ENCODE data around the gene SCFD2. TPM values are rescaled to one million over a fixed set of nuclear protein-coding genes. Genes with fewer than 3 reads are reported as not detected.

Gene SCFD2
- total and polyA plus RNA-seq, 2 of the 8 experiments (the other 6 are each of a cell fraction or from before 2014, with no cell fraction given), result 6.2 to 10.2 TPM

DNA sequence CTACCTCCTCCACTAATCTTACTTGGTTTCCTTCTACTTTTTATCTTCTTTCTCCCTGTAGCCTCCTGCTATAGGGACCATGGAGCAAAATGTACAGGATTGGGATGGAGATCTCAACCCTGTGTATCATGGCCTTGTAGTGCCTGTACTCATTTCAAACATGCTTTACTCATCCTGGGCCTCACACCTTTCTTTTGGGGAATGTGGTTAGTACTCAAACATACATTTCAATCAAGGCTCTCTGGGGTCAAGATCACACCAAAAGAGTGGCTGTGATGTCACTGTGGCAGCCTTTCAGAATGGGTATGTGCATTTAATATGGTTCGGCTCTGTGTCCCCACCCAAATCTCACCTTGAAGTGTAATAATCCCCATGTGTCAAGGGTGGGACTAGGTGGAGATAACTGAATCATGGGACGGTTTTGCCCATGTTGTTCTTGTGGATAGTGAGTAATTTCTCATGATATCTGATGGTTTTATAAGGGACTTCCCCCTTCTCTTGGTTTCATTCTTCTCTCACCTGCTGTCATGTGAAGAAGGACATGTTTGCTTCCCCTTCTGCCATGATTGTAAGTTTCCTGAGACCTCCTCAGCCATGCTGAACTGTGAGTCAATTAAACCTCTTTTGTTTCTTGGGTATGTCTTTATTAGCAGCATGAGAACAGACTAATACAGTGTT lies 298.6 kb downstream of the SCFD2 start (continued):
- TF ChIP-seq, protein P1, sequence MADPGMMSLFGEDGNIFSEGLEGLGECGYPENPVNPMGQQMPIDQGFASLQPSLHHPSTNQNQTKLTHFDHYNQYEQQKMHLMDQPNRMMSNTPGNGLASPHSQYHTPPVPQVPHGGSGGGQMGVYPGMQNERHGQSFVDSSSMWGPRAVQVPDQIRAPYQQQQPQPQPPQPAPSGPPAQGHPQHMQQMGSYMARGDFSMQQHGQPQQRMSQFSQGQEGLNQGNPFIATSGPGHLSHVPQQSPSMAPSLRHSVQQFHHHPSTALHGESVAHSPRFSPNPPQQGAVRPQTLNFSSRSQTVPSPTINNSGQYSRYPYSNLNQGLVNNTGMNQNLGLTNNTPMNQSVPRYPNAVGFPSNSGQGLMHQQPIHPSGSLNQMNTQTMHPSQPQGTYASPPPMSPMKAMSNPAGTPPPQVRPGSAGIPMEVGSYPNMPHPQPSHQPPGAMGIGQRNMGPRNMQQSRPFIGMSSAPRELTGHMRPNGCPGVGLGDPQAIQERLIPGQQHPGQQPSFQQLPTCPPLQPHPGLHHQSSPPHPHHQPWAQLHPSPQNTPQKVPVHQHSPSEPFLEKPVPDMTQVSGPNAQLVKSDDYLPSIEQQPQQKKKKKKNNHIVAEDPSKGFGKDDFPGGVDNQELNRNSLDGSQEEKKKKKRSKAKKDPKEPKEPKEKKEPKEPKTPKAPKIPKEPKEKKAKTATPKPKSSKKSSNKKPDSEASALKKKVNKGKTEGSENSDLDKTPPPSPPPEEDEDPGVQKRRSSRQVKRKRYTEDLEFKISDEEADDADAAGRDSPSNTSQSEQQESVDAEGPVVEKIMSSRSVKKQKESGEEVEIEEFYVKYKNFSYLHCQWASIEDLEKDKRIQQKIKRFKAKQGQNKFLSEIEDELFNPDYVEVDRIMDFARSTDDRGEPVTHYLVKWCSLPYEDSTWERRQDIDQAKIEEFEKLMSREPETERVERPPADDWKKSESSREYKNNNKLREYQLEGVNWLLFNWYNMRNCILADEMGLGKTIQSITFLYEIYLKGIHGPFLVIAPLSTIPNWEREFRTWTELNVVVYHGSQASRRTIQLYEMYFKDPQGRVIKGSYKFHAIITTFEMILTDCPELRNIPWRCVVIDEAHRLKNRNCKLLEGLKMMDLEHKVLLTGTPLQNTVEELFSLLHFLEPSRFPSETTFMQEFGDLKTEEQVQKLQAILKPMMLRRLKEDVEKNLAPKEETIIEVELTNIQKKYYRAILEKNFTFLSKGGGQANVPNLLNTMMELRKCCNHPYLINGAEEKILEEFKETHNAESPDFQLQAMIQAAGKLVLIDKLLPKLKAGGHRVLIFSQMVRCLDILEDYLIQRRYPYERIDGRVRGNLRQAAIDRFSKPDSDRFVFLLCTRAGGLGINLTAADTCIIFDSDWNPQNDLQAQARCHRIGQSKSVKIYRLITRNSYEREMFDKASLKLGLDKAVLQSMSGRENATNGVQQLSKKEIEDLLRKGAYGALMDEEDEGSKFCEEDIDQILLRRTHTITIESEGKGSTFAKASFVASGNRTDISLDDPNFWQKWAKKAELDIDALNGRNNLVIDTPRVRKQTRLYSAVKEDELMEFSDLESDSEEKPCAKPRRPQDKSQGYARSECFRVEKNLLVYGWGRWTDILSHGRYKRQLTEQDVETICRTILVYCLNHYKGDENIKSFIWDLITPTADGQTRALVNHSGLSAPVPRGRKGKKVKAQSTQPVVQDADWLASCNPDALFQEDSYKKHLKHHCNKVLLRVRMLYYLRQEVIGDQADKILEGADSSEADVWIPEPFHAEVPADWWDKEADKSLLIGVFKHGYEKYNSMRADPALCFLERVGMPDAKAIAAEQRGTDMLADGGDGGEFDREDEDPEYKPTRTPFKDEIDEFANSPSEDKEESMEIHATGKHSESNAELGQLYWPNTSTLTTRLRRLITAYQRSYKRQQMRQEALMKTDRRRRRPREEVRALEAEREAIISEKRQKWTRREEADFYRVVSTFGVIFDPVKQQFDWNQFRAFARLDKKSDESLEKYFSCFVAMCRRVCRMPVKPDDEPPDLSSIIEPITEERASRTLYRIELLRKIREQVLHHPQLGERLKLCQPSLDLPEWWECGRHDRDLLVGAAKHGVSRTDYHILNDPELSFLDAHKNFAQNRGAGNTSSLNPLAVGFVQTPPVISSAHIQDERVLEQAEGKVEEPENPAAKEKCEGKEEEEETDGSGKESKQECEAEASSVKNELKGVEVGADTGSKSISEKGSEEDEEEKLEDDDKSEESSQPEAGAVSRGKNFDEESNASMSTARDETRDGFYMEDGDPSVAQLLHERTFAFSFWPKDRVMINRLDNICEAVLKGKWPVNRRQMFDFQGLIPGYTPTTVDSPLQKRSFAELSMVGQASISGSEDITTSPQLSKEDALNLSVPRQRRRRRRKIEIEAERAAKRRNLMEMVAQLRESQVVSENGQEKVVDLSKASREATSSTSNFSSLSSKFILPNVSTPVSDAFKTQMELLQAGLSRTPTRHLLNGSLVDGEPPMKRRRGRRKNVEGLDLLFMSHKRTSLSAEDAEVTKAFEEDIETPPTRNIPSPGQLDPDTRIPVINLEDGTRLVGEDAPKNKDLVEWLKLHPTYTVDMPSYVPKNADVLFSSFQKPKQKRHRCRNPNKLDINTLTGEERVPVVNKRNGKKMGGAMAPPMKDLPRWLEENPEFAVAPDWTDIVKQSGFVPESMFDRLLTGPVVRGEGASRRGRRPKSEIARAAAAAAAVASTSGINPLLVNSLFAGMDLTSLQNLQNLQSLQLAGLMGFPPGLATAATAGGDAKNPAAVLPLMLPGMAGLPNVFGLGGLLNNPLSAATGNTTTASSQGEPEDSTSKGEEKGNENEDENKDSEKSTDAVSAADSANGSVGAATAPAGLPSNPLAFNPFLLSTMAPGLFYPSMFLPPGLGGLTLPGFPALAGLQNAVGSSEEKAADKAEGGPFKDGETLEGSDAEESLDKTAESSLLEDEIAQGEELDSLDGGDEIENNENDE (IDR thresholded peaks at IDR 0.05; ENCODE audit: insufficient replicate concordance, low read length), result no peak
- TF ChIP-seq CTBP2 (IDR thresholded peaks at IDR 0.05; ENCODE audit: borderline replicate concordance, insufficient read depth, insufficient read length, low read length) (no peak), CREB1 (IDR thresholded peaks at IDR 0.05) (no peak), JUND (IDR thresholded peaks at IDR 0.05; ENCODE audit: low read length) (no peak), TBP (IDR thresholded peaks at IDR 0.05; ENCODE audit: low read depth, low read length) (no peak)

Measured in H1 (cell line).